Activated T-helper 1 cell treated with anti-CD3 and anti-CD28 coated beads, Interleukin-2, amount 50 U/mL, for 16 hours (primary cell): Measurements from ENCODE around the gene RITA1.
A peak's percentile ranks its signal among the peaks of the same experiment; 100 is the strongest.
"Not testable (repeated sequence)": the region's sequence is repeated elsewhere in the genome, so short reads cannot be mapped to it uniquely, and the experiment has no call there.

ENCODE experiments used
- DNase-seq, 2 donors: peaks; one replicate each; pipeline ENCODE4 v3.0.0-alpha.2; 2020; ENCODE audit warnings: low read depth in 1 of 2, low spot score in 1 of 2

RITA1 gene

DNA sequence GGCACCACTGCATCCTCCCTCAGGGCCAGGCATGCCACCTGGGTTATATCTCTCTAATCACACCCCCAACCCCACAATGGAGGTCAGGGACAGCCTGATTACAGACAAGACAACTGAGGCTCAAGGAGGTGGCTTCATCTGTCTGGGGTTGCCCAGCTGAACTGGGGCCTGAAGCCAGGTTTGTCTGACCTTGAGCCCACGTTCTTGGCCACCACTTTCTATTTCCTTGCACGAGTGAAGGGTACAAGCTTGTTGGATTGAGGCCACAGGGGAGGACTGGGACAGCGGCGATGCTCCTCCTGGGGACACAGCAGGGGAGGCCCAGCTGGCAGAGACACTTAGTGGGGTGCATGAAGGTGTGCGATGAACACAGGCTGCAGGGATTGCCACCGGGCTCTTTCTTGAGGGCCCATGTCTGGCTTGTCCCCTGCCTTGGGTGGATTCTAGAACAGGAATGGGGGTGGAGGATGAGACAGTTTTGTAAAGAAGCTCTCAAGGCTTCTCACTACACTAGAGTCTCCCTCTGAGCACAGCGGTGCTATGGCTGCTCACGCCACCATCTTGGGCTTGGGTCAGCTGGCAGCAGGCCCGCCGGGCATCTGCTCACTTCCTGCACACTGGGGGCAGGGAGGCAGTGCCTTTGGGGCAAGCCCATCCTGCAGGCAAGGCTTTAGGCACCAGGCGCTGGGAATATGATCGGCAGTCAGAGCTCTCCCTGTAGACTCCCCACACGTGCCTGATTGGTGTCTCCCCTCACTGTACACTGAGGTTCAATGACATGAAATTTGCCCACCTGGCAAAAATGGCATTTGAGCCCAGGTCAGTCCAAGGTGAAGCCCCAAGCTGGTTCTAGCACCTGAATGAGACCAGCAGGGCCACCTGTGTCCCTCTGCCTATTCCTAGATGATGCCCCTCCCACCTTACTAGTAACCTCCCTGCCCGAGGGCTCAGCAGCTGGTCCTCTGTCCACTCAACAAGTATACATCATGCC, 16.0 kb downstream of the RITA1 start:
- no peak for DNase-seq

DNA sequence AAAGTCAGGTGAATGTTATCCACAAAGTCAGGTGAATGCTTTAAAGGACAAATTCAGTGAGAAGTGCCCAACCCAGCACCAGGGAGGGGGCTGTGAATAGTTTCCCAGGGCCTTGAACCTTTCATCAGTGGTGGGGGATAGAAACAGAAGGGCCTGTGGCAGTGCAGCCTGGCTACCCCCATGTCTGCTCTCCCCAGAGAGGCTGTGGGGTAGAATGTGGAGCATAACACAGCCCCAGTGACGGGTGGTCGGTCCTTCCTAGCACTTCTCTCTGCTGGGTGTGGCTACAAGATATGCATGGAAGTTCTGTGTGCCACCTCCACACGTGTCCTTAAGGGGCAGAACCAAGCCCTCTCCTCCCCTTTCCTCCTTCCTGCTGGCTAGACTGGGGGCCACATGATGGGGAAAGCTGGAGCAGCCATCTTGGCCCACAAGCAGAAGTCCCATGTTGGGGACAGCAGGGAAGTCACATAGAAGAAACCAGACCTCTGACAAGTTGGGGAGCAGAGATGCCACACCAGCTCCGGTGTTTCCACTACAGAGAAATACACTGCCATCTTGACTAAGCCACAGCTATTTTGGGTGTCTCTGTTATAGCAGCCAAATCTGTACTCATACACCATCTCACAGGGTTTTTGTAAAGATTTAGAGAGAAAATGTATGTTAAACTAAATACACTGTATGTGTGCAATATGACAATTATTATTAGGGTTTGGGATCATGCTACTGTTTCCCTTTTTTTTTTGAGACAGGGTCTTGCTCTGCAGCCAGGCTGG, 17.0 kb downstream of the RITA1 start:
- DNase-seq: no peak

DNA sequence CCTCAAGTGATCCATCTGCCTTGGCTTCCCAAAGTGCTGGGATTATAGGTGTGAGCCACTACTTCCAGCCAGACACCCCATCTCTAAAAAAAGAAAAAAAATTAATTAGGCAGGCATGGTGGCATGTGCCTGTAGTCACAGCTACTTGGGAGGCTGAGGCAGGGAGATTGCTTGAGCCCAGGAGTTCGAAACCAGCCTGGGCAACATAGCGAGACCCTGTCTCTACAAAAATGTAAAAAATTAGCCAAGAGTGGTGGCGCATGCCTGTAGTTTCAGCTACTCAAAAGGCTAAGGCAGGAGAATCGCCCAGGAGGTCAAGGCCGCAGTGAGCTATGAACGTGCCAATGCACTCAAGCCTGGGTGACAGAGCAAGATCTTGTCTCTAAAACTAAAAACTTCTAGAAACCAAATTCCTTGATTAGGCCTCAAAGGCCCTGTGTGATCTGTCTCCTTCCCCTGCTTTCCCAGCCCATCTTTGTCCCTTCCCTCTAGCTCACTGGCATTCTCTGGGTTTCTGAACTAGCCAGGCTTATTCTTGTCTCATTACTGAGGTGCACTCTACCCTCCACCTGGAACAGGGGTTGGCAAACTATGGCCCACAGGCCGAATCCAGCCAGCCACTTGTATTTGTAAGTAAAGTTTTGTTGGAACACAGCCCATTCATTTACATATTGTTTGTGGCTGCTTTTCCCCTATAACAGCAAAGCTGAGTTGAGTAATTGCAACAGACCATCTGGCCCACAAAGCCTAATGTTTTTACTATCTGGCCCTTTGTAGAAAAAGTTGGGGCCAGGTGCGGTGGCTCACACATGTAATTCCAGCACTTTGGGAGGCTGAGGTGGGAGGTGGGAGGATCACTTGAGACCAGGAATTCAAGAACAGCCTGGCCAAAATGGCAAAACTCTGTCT, 18.6 kb downstream of the RITA1 start:
- no peak for DNase-seq

GRCh38 chr12:113204804-113205203, 19.3 kb downstream of the RITA1 start:
- no peak for DNase-seq

GRCh38 chr12:113206802-113207201, 21.3 kb downstream of the RITA1 start:
- DNase-seq: not testable (repeated sequence)

DNA sequence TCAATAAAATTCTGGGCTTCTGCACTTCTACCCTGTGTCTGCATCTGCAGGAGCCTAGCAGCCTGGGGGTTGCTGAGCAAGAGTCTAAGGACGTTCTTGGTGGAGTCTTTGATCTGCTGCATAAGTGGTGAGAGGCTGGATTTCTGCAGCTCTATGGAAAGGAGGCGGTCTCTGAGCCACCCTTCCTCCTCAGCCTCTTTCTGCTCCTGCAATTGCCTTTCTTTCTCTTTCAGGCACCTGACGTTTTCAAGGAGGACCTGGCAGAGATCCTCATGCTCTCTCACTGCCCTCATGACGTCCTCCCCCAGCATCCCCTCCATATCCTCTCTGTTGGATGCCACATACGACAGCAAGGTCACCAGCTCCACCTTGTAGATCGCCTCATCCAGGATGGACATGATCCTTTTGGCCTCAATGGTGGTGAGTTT, 22.1 kb downstream of the RITA1 start:
- no peak for DNase-seq

DNA sequence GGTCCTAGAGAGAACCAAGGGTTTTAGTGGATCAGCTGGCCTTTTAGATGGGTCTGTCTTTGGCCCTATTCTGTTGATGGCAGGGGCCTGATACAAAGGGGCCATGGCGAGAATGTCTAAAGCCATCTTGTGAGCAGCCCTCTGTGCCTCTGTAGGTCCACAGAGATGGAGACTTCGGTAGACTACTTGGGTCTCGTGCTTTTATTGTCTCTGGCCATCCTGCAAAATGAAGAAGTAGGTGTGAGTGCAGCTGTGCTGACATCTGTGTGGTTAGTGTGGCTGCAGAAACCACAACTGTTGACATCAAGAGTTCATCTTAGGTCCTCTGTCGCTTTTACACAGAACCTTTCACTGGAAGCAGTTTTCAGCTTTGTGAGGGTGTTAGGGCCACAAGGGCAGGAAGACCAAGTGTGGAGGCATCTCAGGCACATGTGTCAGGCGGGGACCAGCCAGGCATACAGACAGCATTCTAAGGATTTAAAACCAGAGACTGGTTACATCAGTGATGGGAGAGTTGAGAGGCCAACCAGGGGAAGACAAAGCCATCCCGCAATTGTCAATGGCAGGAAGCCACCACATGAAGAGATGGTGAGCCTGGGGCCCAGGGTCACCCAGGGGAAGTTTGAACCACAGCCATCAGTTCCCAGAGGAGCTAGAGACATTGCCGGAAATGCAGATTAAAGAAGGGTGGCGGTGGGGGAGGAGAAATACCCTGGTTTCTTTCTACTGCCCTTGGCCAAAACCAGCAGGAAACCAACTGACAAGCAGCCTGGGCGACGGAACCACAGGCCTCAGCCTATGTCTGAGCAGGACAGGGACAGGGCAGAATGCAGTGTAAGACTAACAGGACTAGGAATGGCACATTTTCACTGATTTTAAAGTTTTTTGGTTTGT, 22.8 kb downstream of the RITA1 start:
- peak in 1 of 2 donors; percentile 20 for DNase-seq

GRCh38 chr12:113211160-113211559, 25.6 kb downstream of the RITA1 start:
- DNase-seq: no peak

- DNase-seq: no peak
These were observed 29.4 kb downstream of the RITA1 start for GRCh38 chr12:113214895-113215400.

GRCh38 chr12:113216027-113216426, 30.5 kb downstream of the RITA1 start:
- no peak for DNase-seq

- no peak for DNase-seq
These were observed 35.2 kb downstream of the RITA1 start for GRCh38 chr12:113220593-113221180.

GRCh38 chr12:113221181-113221996, 35.9 kb downstream of the RITA1 start, which contains the start of gene TPCN1:
TSS of gene TPCN1 (plus strand) at chr12:113221464. CDS start at chr12:113226853, 5,389 bp downstream.
- DNase-seq: peak; percentile 97 to 98

DNA sequence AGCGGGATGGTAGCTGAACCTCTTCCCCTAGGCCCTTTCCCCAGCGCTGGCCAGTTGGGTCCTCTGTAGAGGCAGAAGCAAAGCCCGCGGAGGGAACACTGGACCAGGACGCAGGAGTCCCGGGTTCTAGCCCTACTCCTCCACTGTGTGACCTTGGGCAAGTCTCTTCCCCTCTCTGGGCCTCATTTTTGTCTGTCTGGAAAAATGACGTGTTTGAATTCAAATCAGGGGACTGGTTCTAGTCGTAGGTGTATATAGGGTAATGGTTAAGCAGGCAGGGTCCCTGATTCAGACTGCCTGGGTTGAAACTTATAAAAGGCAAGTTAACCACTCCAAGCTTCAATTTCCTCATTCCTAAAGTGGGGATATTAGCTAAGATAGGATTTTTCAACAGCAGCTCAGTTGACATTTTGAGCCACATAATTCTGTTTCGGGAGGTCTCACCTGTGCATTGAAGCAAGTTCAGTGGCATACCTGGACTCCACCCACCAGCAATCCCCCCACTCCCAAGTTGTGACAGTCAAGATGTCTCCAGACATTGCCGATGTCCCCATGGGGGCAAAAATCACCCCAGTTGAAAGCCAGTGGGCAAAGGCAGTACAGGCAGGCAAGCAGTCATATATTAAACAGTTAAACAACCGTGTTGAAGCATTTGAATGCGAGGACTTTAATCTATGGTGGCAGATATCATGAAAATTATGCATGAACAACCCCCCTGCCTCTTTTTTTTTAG, 36.6 kb downstream of the RITA1 start:
- DNase-seq: no peak

- DNase-seq: no peak
These were observed 37.4 kb downstream of the RITA1 start for GRCh38 chr12:113222730-113223531.

DNA sequence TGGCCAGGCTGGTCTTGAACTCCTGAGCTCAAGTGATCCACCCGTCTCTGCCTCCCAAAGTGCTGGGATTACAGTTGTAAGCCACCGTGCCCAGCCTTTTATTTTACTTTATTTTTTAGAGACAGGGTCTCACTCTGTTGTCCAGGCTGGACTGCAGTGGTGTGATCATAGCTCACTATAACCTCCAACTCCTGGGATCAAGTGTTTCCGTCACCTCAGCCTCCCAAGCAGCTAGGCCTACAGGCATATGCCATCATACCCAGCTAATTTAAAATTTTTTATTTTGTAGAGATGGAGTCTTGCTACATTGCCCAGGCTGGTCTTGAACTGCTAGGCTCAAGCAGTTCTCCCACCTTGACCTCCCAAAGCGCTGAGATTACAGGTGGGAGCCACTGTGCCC, 39.4 kb downstream of the RITA1 start:
- DNase-seq: no peak

DNA sequence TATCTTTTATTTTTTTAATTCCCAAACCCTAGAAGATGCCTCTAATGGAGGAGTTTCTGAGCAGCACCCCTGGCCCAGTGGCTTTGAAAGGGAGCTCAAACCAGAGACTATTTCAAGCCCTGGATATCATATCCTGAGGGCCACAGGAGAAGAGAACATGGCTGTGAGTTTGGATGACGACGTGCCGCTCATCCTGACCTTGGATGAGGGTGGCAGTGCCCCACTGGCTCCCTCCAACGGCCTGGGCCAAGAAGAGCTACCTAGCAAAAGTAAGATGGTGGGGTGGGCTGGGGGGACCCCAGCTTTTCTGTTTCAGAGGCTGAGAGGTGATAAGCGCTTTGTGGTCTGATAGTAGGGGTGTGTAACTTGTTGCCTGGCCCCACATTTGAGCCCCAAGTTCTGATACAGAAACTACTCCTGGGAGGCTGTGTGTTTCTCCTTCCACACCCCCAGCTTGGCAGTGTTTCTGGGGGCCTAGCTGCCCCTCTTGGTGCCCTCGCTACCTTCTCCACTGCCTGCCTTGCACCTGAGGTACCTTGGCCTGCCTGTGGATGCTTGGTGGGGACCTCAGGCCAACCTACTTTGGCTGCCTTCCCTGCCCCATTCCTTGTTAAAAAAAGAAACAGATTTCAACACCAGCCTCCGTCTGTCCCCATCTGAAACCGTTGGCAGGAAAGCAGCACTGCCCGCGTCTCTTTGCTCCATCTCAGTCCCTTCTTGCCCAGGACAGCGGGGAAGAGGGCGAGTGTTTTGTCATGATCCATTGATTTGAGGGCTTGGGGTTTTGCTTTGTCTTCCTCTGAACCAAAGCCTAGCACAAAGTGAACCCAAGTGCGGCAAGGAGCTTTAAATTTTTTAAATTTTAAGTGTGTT, 41.4 kb downstream of the RITA1 start:
- DNase-seq: no peak
